ENCODE data around the gene TMPRSS13.

Gene TMPRSS13

DNA sequence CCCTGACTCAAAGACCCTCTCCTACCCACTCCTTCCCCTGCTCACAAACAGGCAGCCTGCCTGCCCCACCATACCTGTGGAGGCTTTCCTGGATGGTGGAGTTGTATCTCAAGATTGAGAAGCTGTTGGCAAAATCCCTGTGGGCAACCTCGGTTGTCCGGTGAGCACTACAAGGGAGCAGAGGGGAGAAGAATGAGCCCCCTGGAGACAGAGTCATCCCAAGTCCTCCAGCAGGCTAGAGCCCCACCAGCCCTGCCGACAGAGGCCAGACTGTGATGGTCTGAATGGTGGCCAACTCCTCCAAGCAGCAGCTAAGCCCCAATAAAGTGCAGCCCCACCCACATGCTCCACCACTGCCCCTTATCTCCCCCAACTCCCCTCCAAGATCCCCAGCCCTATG lies 17.5 kb downstream of the TMPRSS13 start:
- no peak for DNase-seq (ENCODE audit: low read depth)

DNA sequence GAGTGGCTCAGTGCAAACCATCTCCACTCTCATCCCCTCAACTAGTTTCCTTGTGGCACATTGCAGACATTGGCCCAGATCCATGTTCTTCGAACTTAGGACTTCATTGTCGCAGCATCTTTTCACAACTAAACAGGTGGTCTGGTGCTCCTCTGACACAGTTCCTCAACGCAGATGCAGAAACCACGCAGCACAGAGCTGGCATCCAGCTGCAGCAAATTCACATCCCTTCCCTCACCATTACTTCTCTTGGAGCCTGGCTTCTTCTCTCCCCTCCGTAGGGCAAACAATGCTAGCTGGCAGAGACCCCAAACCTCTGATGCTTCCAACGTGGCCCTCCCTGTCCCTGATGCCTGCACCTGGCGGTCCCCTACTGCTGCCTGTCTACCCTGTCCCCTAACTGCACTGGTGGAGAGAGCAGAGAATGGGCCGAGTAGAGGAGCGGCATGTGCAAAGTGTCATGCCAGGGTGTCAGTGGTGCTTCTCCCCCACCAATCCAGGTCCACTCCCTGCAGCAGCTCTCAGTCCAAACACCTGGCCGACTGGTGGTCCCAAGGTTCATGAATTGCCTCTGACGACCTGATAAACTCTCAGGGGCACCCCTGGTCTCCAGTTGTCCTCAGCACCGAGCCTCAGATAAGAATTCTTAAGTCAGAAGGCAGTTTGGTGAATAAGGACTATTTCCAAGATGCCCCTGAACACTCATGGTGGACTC lies 18.1 kb downstream of the TMPRSS13 start:
- DNase-seq (ENCODE audit: low read depth) = no peak

DNA sequence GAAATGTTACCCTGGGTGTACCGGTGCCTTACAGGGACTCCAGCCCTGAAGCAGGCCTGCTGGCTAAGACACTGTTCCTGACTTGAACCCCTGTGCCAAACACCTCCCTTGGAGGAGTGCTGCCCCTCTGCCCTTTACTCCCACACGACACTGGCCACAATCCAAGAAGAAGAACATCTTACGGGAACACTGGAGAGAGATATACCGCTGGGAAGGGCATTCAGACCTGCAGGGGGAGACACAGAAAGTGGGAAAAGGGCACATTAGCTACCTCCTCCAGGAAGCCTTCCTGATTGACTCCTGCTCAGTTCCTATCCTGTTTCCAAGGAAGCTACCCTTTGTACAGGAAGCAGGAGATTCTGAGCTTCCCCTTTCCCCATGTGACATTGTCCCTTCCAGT lies 18.7 kb downstream of the TMPRSS13 start:
- DNase-seq (ENCODE audit: low read depth) = no peak

- DNase-seq (ENCODE audit: low read depth) = no peak
These were observed 19.4 kb downstream of the TMPRSS13 start for GRCh38 chr11:117909611-117910382.

GRCh38 chr11:117908959-117909610 lies 20.1 kb downstream of the TMPRSS13 start:
- no peak for DNase-seq (ENCODE audit: low read depth)

GRCh38 chr11:117908109-117908895 lies 20.9 kb downstream of the TMPRSS13 start:
- no peak for DNase-seq (ENCODE audit: low read depth)

DNA sequence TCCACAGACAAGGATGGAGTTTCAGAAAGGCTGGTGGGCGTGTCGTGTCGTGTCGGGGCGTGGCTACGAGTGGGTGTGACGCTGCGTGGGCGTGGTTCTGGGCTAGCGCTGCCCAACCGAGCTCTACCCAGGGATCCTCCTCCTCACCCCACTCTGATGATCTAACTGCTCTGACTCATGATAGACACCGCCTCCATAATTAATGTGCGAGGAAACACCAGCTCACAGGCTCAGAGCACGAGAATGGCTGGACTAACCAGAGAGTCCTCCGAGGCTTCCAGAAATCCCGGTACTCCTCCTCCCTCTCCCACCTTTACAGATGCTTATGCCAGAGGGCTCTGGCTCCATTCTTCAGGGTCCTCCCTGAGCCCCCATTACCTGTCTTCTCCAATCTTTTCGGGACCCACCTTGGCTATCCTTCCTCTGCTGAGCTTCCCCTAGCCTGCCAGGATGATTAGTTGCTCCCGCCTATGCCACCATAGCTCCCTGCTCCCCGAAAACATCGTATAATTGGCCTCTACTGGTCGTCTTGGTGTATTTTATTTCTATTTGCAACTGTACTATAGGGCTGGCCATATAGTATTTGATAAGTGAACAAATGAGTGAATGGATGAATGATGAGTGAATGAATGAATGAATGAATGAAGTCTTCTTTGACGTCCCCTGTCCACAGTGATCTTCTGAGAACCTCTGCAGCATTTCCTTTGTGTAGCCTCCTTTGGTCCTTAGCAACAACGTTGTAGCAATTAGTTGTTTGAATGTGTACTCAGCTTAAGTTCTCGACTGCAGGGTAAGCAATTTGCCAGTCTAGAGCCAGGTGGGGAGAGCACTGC lies 21.7 kb downstream of the TMPRSS13 start:
- DNase-seq (ENCODE audit: low read depth) = peak; percentile 36

DNA sequence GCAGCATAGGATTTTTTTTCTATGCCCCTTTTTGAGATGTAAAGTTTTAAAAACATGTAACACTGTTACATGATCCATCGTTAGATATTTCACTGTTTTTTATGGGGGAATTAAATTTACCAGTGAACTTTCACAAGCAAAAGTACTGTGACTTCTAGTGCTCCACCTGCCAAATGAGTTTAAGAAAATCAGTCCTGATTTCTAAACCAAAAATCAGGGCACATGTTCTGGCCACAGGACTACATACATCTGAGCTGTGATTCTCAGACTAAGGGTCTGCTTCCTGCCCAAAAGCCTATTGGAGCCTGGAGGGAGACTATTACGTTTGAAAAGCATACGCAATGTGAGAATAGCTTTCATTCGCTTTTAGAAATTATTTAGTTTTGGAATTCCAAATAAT lies 22.5 kb downstream of the TMPRSS13 start:
- DNase-seq (ENCODE audit: low read depth) = no peak

DNA sequence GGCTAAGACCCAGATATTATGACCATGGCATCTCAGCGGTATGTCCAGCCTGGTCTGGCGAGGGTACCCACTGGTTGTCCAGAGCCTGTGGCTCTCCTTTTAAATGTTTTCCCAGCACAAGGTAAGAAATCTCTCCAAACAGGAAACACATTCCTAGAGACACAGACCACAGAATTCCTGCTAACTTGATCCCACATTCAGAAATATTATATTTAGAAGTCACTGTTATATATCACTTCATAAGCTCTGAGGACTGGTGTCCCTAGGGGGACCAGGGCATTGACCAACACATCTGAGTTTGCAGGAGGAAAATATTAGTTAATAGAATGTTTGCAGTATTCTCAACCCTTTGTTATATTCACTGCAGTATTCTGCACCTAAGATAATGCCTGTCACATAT lies 23.1 kb downstream of the TMPRSS13 start:
- DNase-seq (ENCODE audit: low read depth) = no peak

GRCh38 chr11:117905524-117905923 lies 23.7 kb downstream of the TMPRSS13 start:
- DNase-seq (ENCODE audit: low read depth) = no peak

DNA sequence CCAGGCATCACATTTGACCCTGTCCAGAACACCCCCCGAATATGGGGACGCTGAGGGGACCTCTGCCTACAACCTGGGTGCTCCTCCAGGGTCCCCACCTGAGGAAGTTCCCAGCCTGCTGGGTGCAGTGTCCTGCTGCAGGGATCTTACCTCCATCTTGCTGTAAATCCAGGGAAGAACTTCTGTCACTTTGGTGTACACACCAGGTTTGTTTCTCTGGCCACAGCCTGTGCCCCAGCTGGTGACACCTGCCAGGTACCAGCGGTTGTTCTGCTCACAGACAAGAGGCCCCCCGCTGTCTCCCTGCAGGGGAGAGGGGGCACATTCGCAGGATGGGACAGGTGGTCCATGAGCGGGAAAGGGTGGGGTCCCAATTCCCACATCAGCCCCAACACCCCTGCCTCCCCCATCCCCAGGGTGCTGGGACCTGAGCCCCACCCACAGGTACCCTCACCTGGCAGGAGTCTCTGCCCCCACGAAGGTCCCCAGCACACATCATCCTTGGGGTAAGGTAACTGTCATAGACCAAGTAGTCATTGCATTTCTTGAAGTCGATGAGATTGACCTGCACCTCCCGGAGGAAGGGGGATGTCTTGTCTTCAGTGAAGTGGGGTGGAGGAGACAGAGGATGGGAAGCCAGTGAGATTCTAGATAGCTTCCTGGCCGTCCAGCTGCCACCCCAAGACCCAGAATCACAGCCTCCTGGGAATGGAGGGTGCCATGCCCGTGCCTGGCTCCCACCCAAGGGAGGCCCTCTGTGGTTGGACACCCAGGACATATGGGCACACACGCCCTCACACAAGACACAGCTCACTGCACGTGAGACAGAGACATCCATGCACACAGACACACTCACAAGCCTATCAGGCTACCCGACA lies 25.5 kb downstream of the TMPRSS13 start:
- no peak for DNase-seq (ENCODE audit: low read depth)

DNA sequence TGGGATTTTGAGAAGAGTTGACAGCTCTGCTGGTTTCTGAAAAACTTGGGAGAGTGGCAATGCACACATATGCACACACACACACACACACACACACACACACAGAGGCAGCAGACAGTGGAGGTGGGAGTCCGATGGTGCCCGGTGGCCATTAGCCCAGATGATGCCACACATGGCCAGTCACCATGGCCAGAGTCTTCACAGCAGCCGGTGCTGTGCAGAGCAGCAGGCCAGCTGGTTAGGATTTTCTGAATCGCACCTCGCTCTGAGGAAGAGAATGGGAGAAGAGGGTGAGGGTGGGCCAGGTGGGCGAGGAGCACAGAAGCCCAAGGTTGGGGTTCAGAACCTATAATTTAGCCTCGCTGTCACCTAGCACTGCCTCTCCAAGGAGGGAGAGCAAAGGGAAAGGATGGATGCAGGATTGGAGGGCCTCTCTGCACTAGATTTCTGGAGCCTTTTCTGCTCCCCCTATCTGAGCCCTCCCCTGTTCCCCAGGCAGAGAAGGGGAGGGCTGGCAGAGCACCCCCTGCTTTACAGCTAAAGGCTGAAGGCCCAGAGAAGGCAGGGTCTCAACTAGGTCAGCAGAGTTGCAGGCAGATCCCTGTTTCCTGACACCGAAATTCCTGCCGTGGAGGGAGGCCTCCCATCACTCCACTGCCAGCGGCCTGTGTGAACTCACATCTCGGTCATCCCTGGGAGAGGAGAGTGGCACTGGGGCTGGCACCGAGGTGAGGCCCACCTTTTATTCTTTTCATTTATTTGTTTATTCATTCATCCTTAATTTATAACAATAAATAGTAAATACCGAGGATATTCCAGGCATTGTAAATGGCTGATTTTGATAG lies 27.0 kb downstream of the TMPRSS13 start:
- DNase-seq (ENCODE audit: low read depth) = no peak

- DNase-seq (ENCODE audit: low read depth) = no peak
These were observed 27.6 kb downstream of the TMPRSS13 start for GRCh38 chr11:117901601-117902000.

- DNase-seq (ENCODE audit: low read depth) = no peak
These were observed 28.3 kb downstream of the TMPRSS13 start for GRCh38 chr11:117900720-117901440.

- no peak for DNase-seq (ENCODE audit: low read depth)
These were observed 29.0 kb downstream of the TMPRSS13 start for GRCh38 chr11:117900121-117900648.

DNA sequence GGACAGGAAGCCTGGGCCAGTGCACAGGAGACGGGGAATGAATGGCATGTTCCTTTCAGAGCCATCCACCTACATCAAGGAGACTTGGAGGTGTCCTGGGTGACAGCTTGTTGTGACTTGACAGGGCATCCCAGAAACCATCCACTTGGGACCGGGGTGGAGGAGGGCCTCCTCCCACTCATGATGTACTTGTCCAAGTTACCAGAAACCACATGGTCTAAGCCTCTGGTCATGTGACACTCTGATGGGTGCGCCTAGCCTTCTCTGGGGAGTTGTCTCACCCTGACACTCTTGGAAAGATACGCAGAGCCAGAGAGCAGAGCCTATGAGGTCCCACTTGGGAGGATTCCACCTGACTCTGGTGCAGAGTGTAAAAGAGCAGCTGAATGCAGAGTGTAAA lies 31.1 kb downstream of the TMPRSS13 start:
- no peak for DNase-seq (ENCODE audit: low read depth)

- DNase-seq (ENCODE audit: low read depth) = no peak
These were observed 36.6 kb downstream of the TMPRSS13 start for GRCh38 chr11:117892651-117893050.

GRCh38 chr11:117891362-117891761 lies 37.8 kb downstream of the TMPRSS13 start:
- no peak for DNase-seq (ENCODE audit: low read depth)

All from activated gamma-delta T cell treated with anti-CD3 and anti-CD28 coated beads, Interleukin-2, amount 50 U/mL, for 16 hours (primary cell).